ENCODE measurements around the gene SALL1. TPM values are rescaled to one million over a fixed set of nuclear protein-coding genes. Genes with fewer than 3 reads are reported as not detected.

The SALL1 gene
- polyA plus RNA-seq, 1 of the 3 experiments (the other 2 are of a cell fraction): 0.02 TPM

- no peak for TF ChIP-seq ZBTB33 (IDR thresholded peaks at IDR 0.05; ENCODE audit: borderline replicate concordance, low read depth)
Measured at GRCh38 chr16:51180719-51181502, 29.8 kb upstream of the SALL1 start (continued).

- H4K20me1 ChIP-seq (ENCODE audit: insufficient read depth): no peaks in the 10 kb centered on the region
- H3F3A ChIP-seq (replicated peaks; ENCODE audit: insufficient read depth): no peaks in the 10 kb centered on the region
- H3K36me3 ChIP-seq (replicated peaks in 1 of 2; ENCODE audit: control insufficient read depth in 1 of 2, insufficient read depth in 2 of 2, low read length in 1 of 2): no peaks in the 10 kb centered on the region
- TF ChIP-seq TAF1 (IDR thresholded peaks at IDR 0.05; ENCODE audit: borderline replicate concordance, low read depth, low read length): no peak
- no peak for TF ChIP-seq ELF1 (IDR thresholded peaks at IDR 0.05)
- TF ChIP-seq GATA2 (CRISPR knock-in tag; IDR thresholded peaks at IDR 0.05): no peak
- TF ChIP-seq MXI1 (IDR thresholded peaks at IDR 0.05; ENCODE audit: low read depth, low read length): no peak
- TF ChIP-seq SMC3 (IDR thresholded peaks at IDR 0.05; ENCODE audit: low read depth, low read length): no peak
- no peak for TF ChIP-seq FOXJ3 (CRISPR knock-in tag; IDR thresholded peaks at IDR 0.05)
- TF ChIP-seq IRF3 (IDR thresholded peaks at IDR 0.05; ENCODE audit: low read depth, low read length): no peak
- no peak for TF ChIP-seq ZBTB33 (IDR thresholded peaks at IDR 0.05; ENCODE audit: borderline replicate concordance, low read depth)
- no peak for TF ChIP-seq MAX (IDR thresholded peaks at IDR 0.05; ENCODE audit: low read depth)
- TF ChIP-seq CHD2 (IDR thresholded peaks at IDR 0.05; ENCODE audit: low read length, partially characterized antibody): no peak
- H3K4me1 ChIP-seq (ENCODE audit: control insufficient read depth in 1 of 2, insufficient read depth in 2 of 2, low read depth in 1 of 2, low read length in 1 of 2): no peaks in the 10 kb centered on the region
- CTCF ChIA-PET: no interaction called here
- H3K9me2 ChIP-seq: no peaks in the 10 kb centered on the region
- H3K27ac ChIP-seq (ENCODE audit: low read depth in 2 of 2, low read length in 1 of 2): no peak overlapping the region
- H3K9ac ChIP-seq: no peak overlapping the region
- no peaks in the 10 kb centered on the region for H3K9me3 ChIP-seq
- POLR2A ChIA-PET: no interaction called here
- 22% methylated on average over 3 of the region's 3 CpGs for whole genome bisulfite sequencing (ENCODE audit: low lambda C conversion rate)
- no peak overlapping the region for H2AFZ ChIP-seq (ENCODE audit: low read depth)
- no peaks in the 10 kb centered on the region for H3K27me3 ChIP-seq (ENCODE audit: insufficient read depth)
- H3K79me2 ChIP-seq (ENCODE audit: insufficient read depth): no peaks in the 10 kb centered on the region
- DNase-seq: no peak
- no peak overlapping the region for H3K4me2 ChIP-seq
- H3K4me3 ChIP-seq (ENCODE audit: low read depth in 2 of 2, low read length in 1 of 2): no peak overlapping the region
Measured at GRCh38 chr16:51175081-51175480, 24.0 kb upstream of the SALL1 start.
